HL-60 (cell line): ENCODE data around the gene SNTG2.

Experiments used
- CTCF ChIP-seq: IDR thresholded peaks from one replicate; pipeline ENCODE4 v1.5.1; 2011; ENCODE audit warnings: low read length, control low read depth, inconsistent platforms; ENCODE audit not compliant: insufficient read depth
- GABPA ChIP-seq: IDR thresholded peaks from 2 replicates; pipeline ENCODE4 v1.6.1; 2012; ENCODE audit warnings: low read depth
- POLR2AphosphoS5 ChIP-seq: IDR thresholded peaks from 2 replicates; pipeline ENCODE4 v1.6.1; 2012; ENCODE audit warnings: low read depth
- SPI1 ChIP-seq: IDR thresholded peaks from 2 replicates; pipeline ENCODE4 v1.6.1; 2012; ENCODE audit warnings: low read depth, mild to moderate bottlenecking, borderline replicate concordance
- TF ChIP-seq, protein P1 (sequence below): IDR thresholded peaks from 2 replicates; pipeline ENCODE4 v1.6.1; 2012; ENCODE audit warnings: low read depth; ENCODE audit not compliant: insufficient replicate concordance

DNA sequence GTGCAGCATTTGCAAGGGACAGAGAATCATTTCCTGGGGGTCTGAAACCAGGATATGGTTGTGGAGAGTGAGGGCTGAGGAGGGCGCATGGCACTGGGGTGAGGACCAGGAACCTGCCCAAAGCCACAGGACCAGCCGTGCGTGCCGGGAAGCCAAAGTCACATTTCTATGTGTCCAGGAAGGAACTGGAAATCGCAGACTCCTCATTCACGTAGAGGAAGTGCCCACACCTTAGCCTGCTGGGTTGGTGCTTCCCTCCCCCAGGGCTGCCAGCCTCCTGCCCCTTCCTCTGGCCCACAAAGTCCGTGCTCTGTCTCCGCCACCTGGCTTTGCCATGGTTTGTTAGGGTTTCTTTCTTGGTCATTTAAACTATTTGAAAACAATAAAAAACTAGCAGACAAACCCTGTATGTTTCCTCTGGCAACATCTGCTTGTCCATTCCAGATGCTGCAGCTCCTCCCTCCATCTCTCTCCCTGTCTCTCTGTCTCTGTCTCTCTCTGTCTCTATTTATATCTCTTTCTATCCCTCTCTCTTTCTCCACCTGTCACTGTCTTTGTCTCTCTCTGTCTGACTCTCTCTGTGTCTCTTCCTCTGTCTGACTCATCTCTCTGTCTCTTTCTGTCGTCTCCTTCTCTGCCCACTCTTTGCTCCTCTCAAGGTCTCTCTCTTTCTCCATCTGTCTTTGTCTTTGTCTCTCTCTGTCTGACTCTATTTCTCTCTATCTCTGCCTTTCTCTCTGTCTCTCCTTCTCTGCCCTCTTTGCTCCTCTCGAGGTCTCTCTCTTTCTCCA is 299.4 kb downstream of the SNTG2 start:
- TF ChIP-seq CTCF (no peak), POLR2AphosphoS5 (no peak), GABPA (no peak), SPI1 (no peak)
- TF ChIP-seq, protein P1, sequence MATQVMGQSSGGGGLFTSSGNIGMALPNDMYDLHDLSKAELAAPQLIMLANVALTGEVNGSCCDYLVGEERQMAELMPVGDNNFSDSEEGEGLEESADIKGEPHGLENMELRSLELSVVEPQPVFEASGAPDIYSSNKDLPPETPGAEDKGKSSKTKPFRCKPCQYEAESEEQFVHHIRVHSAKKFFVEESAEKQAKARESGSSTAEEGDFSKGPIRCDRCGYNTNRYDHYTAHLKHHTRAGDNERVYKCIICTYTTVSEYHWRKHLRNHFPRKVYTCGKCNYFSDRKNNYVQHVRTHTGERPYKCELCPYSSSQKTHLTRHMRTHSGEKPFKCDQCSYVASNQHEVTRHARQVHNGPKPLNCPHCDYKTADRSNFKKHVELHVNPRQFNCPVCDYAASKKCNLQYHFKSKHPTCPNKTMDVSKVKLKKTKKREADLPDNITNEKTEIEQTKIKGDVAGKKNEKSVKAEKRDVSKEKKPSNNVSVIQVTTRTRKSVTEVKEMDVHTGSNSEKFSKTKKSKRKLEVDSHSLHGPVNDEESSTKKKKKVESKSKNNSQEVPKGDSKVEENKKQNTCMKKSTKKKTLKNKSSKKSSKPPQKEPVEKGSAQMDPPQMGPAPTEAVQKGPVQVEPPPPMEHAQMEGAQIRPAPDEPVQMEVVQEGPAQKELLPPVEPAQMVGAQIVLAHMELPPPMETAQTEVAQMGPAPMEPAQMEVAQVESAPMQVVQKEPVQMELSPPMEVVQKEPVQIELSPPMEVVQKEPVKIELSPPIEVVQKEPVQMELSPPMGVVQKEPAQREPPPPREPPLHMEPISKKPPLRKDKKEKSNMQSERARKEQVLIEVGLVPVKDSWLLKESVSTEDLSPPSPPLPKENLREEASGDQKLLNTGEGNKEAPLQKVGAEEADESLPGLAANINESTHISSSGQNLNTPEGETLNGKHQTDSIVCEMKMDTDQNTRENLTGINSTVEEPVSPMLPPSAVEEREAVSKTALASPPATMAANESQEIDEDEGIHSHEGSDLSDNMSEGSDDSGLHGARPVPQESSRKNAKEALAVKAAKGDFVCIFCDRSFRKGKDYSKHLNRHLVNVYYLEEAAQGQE: no peak
